Osteoblast (primary cell): ENCODE results near the gene SHISA7. TPM values are rescaled to one million over a fixed set of nuclear protein-coding genes. Genes with fewer than 3 reads are reported as not detected.
A peak's percentile ranks its signal among the peaks of the same experiment; 100 is the strongest.

Experiments
- DNase-seq: peaks from one replicate; pipeline ENCODE4 v3.0.0; 2011; ENCODE audit warnings: low spot score, mixed read lengths; ENCODE audit not compliant: insufficient read length; ENCODE audit errors: missing footprints
- H2AFZ ChIP-seq: 2 replicates; pipeline ENCODE4 v1.6.0; 2011; ENCODE audit warnings: mild to moderate bottlenecking, low read length
- H3K27ac ChIP-seq: 2 replicates; pipeline ENCODE4 v1.5.1; 2011; ENCODE audit warnings: mild to moderate bottlenecking, low read depth, low read length, moderate library complexity
- H3K27me3 ChIP-seq: 2 replicates; pipeline ENCODE4 v1.6.0; 2012; ENCODE audit warnings: mild to moderate bottlenecking, control low read depth, inconsistent platforms, low read length, moderate library complexity; ENCODE audit not compliant: insufficient read depth
- H3K36me3 ChIP-seq: 2 replicates; pipeline ENCODE4 v1.5.1; 2011; ENCODE audit warnings: mild to moderate bottlenecking, low read length, control low read depth, moderate library complexity; ENCODE audit not compliant: insufficient read depth
- H3K4me1 ChIP-seq: 2 replicates; pipeline ENCODE4 v1.5.1; 2011; ENCODE audit warnings: mild to moderate bottlenecking, low read length, control low read depth, moderate library complexity; ENCODE audit not compliant: insufficient read depth
- H3K4me2 ChIP-seq: 2 replicates; pipeline ENCODE4 v1.6.0; 2011; ENCODE audit warnings: mild to moderate bottlenecking, low read length; ENCODE audit not compliant: insufficient read depth
- H3K4me3 ChIP-seq: fragments of 200-600 bp; sonication (generic); 3 replicates; pipeline ENCODE4 v1.5.1; 2012; ENCODE audit warnings: mild to moderate bottlenecking, low read length, inconsistent platforms; ENCODE audit not compliant: insufficient read depth
- H3K79me2 ChIP-seq: 2 replicates; pipeline ENCODE4 v1.6.0; 2012; ENCODE audit warnings: mild to moderate bottlenecking, low read length, control low read depth, inconsistent platforms; ENCODE audit not compliant: insufficient read depth
- H3K9me3 ChIP-seq: 2 replicates; pipeline ENCODE4 v1.5.1; 2011; ENCODE audit warnings: low read depth, low read length, control low read depth
- H4K20me1 ChIP-seq: 2 replicates; pipeline ENCODE4 v1.6.0; 2012; ENCODE audit warnings: mild to moderate bottlenecking, low read length, control low read depth; ENCODE audit not compliant: insufficient read depth
- total RNA-seq: library from RNA; depleted of rRNA; stranded (reverse); fragments of >200 nt; gene quantifications from 2 replicates; pipeline ENCODE4 v1.2.3, GENCODE V29; 2012
- TF ChIP-seq, protein P1 (sequence below): IDR thresholded peaks from 2 replicates; pipeline ENCODE4 v1.5.1; 2011; ENCODE audit warnings: mild to moderate bottlenecking, low read depth, low read length, moderate library complexity; ENCODE audit errors: extremely low read depth

SHISA7 gene
- total RNA-seq, 1 donor, result not detected

DNA sequence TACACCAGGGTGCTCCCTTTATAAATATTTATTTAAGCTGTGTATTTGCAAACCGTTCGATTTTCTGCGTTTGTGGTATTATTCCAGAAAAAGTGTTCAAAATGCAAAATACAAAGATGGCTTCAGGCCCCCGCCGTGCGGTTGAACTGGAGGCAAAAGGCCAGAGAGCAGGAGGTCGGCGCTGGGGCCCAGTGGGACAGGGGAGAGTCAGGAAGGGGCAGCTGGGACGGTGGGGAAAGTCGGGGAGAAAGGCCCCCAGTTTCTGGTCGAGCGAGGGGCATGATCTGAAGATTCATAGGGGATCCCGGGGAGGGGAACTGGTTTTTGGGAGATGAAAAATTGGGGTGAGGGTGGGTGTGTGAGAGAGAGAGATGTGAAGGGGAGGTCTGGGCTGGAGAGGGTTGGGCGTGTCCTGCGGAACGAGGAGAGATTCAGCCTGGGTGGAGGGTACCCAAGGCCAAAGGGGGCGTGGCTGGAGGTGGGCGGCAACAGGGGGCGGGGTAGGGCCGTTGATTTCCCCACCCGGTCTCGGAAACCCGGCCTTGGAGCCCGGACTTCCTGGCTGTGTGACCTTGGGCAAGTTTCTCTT, 17.7 kb upstream of the SHISA7 start:
- H3K27me3 ChIP-seq, result no peaks in the 10 kb centered on the region
- peak overlapping the region; percentile 90 for H3K27ac ChIP-seq
- peak overlapping the region; percentile 81 for H2AFZ ChIP-seq
- TF ChIP-seq, protein P1, sequence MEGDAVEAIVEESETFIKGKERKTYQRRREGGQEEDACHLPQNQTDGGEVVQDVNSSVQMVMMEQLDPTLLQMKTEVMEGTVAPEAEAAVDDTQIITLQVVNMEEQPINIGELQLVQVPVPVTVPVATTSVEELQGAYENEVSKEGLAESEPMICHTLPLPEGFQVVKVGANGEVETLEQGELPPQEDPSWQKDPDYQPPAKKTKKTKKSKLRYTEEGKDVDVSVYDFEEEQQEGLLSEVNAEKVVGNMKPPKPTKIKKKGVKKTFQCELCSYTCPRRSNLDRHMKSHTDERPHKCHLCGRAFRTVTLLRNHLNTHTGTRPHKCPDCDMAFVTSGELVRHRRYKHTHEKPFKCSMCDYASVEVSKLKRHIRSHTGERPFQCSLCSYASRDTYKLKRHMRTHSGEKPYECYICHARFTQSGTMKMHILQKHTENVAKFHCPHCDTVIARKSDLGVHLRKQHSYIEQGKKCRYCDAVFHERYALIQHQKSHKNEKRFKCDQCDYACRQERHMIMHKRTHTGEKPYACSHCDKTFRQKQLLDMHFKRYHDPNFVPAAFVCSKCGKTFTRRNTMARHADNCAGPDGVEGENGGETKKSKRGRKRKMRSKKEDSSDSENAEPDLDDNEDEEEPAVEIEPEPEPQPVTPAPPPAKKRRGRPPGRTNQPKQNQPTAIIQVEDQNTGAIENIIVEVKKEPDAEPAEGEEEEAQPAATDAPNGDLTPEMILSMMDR, result no peak
- no peaks in the 10 kb centered on the region for H3K36me3 ChIP-seq
- H3K9me3 ChIP-seq, result no peaks in the 10 kb centered on the region
- peaks cover 11% of the 10 kb centered on the region for H3K79me2 ChIP-seq
- H3K4me1 ChIP-seq, result peaks cover 17% of the 10 kb centered on the region
- peak overlapping the region; percentile 97 for H3K4me3 ChIP-seq
- peak; percentile 97 for DNase-seq
- H3K4me2 ChIP-seq, result peak overlapping the region; percentile 96
- peaks cover 11% of the 10 kb centered on the region for H4K20me1 ChIP-seq

DNA sequence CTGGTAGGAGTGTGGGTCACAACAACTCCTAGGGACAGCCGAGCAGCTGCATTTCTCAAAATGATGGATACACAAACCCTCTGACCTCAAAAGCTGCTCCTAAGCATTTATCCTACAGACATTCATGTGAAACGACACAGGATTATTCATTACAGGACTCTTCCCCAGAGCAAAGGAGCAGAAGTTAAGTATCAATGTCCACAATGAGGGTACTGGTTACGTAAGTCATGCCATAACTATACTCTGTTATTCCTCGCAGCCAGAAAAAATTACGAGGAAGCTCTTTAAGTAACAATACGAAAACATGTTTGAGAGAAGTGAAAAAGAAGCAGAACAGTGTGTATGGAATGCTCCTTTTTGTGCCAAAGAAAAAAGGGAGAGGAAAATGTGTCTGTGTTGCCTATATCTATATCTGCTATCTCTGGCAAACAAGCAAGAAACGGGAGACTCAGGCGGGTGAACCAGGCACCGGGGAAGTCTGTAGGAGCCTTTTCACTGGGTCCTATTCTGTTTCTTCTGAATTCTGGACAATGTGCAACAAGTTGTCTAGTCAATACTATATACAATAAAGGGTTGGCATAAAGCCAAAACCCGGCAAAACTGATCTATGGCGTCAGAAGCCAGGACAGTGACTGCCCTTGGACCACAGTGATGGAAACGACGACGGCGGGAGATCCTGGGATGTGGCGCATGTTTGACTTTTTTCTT, 17.0 kb upstream of the SHISA7 start:
- Histone ChIP-seq H3K4me1 (peaks cover 17% of the 10 kb centered on the region), H3K4me3 (peak overlapping the region; percentile 97), H3K9me3 (no peaks in the 10 kb centered on the region), H3K27ac (peak overlapping the region; percentile 51), H3K4me2 (peak overlapping the region; percentile 96), H2AFZ (no peak overlapping the region), H3K27me3 (no peaks in the 10 kb centered on the region), H3K36me3 (no peaks in the 10 kb centered on the region), H4K20me1 (peaks cover 16% of the 10 kb centered on the region), H3K79me2 (peaks cover 11% of the 10 kb centered on the region)
- DNase-seq, result no peak
- TF ChIP-seq, protein P1, result no peak

DNA sequence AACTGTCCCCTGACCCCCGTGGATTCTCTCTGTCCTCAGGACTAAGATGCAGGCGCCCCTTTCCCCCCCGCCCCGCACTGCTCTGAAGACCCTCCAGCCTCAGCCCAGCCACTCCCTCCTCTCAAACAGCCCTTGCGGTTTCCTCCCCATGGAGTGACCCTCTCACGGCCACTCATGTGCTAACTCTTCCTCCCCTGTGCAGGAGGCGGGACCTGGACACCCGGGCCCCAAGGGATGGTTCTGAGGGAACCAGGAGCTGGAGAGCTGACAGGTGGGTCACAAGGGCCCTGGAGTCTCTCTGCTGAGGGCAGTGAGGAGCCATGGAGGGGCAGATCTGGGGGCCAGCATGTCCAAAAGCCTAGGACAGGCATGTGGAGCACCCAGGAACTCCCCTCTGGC, 16.4 kb upstream of the SHISA7 start:
- peak overlapping the region; percentile 97 for H3K4me3 ChIP-seq
- peak overlapping the region; percentile 96 for H3K4me2 ChIP-seq

More for the DNA sequence above, 16.4 kb upstream of the SHISA7 start:
- TF ChIP-seq, protein P1, result no peak
- Histone ChIP-seq H3K9me3 (no peaks in the 10 kb centered on the region), H3K79me2 (peaks cover 11% of the 10 kb centered on the region), H3K27me3 (no peaks in the 10 kb centered on the region), H4K20me1 (peaks cover 19% of the 10 kb centered on the region), H2AFZ (no peak overlapping the region), H3K4me1 (peaks cover 17% of the 10 kb centered on the region), H3K27ac (no peak overlapping the region), H3K36me3 (no peaks in the 10 kb centered on the region)
- DNase-seq, result no peak
